Mammary epithelial cell (primary cell): ENCODE results near the gene PLPP4.

ENCODE experiments used
- EZH2 ChIP-seq: IDR thresholded peaks from 2 replicates; pipeline ENCODE4 v1.6.1; 2012; ENCODE audit warnings: low read length, inconsistent platforms, borderline replicate concordance
- TF ChIP-seq, protein P1 (sequence below), 2 donors: IDR thresholded peaks in 1 of 2; conservative IDR thresholded peaks in 1 of 2; 2 replicates each; pipeline ENCODE4 v1.5.1; 2011 to 2012; ENCODE audit warnings: inconsistent platforms in 2 of 2, low read length in 2 of 2, mild to moderate bottlenecking in 2 of 2, control low read depth in 1 of 2, low read depth in 1 of 2; ENCODE audit not compliant: insufficient read depth in 1 of 2; ENCODE audit errors: extremely low read depth in 1 of 2

DNA sequence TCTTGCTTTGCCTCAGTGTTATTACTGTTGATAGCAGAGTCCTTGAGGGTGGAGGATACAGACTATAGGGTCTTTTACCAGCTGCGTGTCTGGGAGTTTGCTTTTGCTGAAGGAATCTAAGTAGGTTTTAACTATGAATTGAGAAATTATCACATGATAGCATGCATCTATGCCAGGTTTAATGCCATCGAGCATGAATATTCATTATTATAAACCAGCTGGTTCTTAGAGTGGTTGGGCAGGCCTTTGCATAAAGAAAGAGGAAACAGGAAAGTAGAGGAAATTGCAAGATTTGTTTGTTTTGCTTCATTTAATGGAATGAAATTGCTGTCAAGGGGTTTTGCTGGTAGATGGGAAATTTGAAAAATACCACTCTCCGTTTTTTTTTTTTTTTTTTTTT is 70.7 kb downstream of the PLPP4 start:
- TF ChIP-seq, protein P1, sequence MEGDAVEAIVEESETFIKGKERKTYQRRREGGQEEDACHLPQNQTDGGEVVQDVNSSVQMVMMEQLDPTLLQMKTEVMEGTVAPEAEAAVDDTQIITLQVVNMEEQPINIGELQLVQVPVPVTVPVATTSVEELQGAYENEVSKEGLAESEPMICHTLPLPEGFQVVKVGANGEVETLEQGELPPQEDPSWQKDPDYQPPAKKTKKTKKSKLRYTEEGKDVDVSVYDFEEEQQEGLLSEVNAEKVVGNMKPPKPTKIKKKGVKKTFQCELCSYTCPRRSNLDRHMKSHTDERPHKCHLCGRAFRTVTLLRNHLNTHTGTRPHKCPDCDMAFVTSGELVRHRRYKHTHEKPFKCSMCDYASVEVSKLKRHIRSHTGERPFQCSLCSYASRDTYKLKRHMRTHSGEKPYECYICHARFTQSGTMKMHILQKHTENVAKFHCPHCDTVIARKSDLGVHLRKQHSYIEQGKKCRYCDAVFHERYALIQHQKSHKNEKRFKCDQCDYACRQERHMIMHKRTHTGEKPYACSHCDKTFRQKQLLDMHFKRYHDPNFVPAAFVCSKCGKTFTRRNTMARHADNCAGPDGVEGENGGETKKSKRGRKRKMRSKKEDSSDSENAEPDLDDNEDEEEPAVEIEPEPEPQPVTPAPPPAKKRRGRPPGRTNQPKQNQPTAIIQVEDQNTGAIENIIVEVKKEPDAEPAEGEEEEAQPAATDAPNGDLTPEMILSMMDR (conservative IDR thresholded peaks at IDR 0.05 in 1 of 2, IDR thresholded peaks at IDR 0.05 in 1 of 2; ENCODE audit: extremely low read depth in 1 of 2, insufficient read depth in 1 of 2, low read depth in 1 of 2, low read length in 2 of 2), result no peak
- TF ChIP-seq EZH2, result no peak
